ENCODE results near the gene RHOF. TPM values are rescaled to one million over a fixed set of nuclear protein-coding genes. Genes with fewer than 3 reads are reported as not detected.

RHOF gene
- total RNA-seq, 1 donor from 2014 or later = 28.7 TPM

- Histone ChIP-seq H3K9me3 (no peaks in the 10 kb centered on the region), H3K27me3 (ENCODE audit: low read depth) (no peaks in the 10 kb centered on the region), H3K27ac (no peak overlapping the region), H3K4me3 (no peak overlapping the region), H3K36me3 (no peaks in the 10 kb centered on the region), H3K4me1 (peaks cover 5% of the 10 kb centered on the region)
- intact Hi-C loops (cut with DNase I) = no loop called here
- ATAC-seq = no peak
- no peak for DNase-seq
- no peak for TF ChIP-seq CTCF (IDR thresholded peaks at IDR 0.05)
These were observed 37.9 kb downstream of the RHOF start for GRCh38 chr12:121755591-121755990.

GRCh38 chr12:121754836-121755235, 38.7 kb downstream of the RHOF start:
- Histone ChIP-seq H3K27me3 (ENCODE audit: low read depth) (no peaks in the 10 kb centered on the region), H3K4me1 (peaks cover 5% of the 10 kb centered on the region), H3K36me3 (peaks cover 3% of the 10 kb centered on the region), H3K9me3 (no peaks in the 10 kb centered on the region), H3K4me3 (no peak overlapping the region), H3K27ac (no peak overlapping the region)
- TF ChIP-seq CTCF (IDR thresholded peaks at IDR 0.05) = no peak
- no peak for DNase-seq
- intact Hi-C loops (cut with DNase I) = no loop called here
- ATAC-seq = no peak

- TF ChIP-seq CTCF (IDR thresholded peaks at IDR 0.05) = no peak
- peak; percentile 82 for DNase-seq
- ATAC-seq = peak; percentile 80 to 86
These were observed 39.6 kb downstream of the RHOF start for GRCh38 chr12:121753844-121754264.

GRCh38 chr12:121751749-121752351, 41.6 kb downstream of the RHOF start:
- no peaks in the 10 kb centered on the region for H3K9me3 ChIP-seq
- H3K4me3 ChIP-seq = no peak overlapping the region
- no peak for ATAC-seq
- peaks cover 11% of the 10 kb centered on the region for H3K36me3 ChIP-seq
- H3K27me3 ChIP-seq (ENCODE audit: low read depth) = no peaks in the 10 kb centered on the region
- TF ChIP-seq CTCF (IDR thresholded peaks at IDR 0.05) = no peak
- H3K27ac ChIP-seq = no peak overlapping the region
- H3K4me1 ChIP-seq = peaks cover 11% of the 10 kb centered on the region
- DNase-seq = no peak
- intact Hi-C loops (cut with DNase I) = no loop called here

More at GRCh38 chr12:121753844-121754264, 39.6 kb downstream of the RHOF start:
- H3K27ac ChIP-seq = peak overlapping the region; percentile 60
- intact Hi-C loops (cut with DNase I) = no loop called here
- peaks cover 8% of the 10 kb centered on the region for H3K36me3 ChIP-seq
- H3K4me3 ChIP-seq = no peak overlapping the region
- H3K9me3 ChIP-seq = no peaks in the 10 kb centered on the region
- H3K4me1 ChIP-seq = peaks cover 6% of the 10 kb centered on the region
- H3K27me3 ChIP-seq (ENCODE audit: low read depth) = no peaks in the 10 kb centered on the region

- intact Hi-C loops (cut with DNase I) = no loop called here
- Histone ChIP-seq H3K4me1 (peaks cover 11% of the 10 kb centered on the region), H3K4me3 (no peak overlapping the region), H3K9me3 (no peaks in the 10 kb centered on the region), H3K27ac (no peak overlapping the region), H3K27me3 (ENCODE audit: low read depth) (no peaks in the 10 kb centered on the region), H3K36me3 (peaks cover 11% of the 10 kb centered on the region)
- DNase-seq (no peak), ATAC-seq (no peak)
- no peak for TF ChIP-seq CTCF (IDR thresholded peaks at IDR 0.05)
These were observed 42.5 kb downstream of the RHOF start for GRCh38 chr12:121751034-121751433.
